Skeletal muscle cell (primary cell): Measurements from ENCODE around the gene ANO7.
"Not testable (repeated sequence)": the region's sequence is repeated elsewhere in the genome, so short reads cannot be mapped to it uniquely, and the experiment has no call there.

ENCODE experiments used
- DNase-seq: peaks from one replicate; pipeline ENCODE4 v3.0.0-alpha.2; 2010; ENCODE audit warnings: low read depth
- H3K4me3 ChIP-seq: 2 replicates; pipeline ENCODE4 v1.5.1; 2011; ENCODE audit warnings: low read depth, mild to moderate bottlenecking, control low read depth, low read length, moderate library complexity

Gene ANO7

DNA sequence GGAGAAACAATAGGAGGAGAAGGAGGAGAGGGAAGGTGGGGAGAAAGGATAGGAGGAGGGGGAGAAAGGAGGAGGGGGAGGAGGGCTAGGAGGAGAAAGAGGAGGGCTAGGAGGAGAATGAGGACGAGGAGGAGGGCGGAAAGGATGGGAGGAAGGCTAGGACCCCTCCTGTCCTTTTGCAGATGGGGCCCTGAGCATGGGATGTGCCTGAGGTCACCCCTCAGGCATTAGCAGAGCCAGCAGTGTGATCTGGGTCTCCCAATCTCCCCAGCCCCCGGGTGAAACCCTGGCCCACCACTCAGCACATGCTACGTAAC, 601 bp upstream of the ANO7 start:
- DNase-seq = no peak
- H3K4me3 ChIP-seq = no peak overlapping the region

DNA sequence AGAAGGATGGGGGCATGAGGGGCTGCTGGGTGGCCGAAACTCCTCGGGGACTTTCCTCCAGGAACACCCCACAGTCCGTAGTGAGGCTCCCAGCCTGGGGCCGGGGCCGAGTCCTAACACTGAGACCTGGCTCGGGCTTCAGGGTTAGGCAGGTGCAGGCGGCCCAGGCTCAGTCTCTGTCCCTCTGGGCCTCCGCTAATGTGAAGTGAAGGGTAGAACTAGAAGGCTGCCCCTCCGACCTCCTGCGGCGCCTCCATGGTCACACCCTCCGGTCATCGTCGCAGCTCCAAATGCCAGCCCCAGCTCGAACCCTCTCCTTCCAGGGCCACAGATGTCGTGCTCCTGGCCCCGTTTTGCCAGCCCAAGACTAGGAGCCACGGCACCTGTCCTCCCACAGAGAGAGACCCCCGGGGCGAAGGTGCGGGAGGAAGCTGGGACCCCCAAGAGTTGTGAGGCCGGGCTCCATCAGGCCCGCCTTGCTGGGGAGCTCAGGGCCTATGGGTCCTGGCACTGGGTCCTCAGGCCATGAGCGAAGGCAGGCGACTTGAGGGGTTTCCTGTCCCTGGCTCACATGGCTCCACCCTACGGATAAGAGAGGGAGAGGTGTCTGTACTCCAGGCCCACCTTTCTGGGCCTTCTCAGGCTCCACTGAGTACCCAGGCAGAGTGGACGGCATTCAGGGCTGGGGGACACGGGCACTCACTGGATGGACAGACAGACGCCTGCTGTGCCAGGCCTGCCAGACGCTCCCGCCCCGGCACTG, 797 bp downstream of the ANO7 start:
- H3K4me3 ChIP-seq = no peak overlapping the region
- no peak for DNase-seq

DNA sequence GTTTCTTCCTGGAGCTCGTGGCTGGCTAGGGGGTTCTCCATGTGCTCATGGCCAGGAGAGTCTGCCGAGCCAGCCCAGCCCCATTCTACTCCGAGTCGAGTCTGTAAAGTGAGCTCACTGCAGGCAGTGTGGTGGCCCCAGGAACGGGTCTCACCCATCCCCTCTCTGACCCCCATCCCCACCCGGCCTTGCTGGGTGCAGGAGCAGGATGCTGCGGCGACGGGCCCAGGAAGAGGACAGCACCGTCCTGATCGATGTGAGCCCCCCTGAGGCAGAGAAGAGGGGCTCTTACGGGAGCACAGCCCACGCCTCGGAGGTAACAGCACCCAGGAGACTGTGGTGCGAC, 1.4 kb downstream of the ANO7 start:
- H3K4me3 ChIP-seq = no peak overlapping the region
- DNase-seq = no peak

DNA sequence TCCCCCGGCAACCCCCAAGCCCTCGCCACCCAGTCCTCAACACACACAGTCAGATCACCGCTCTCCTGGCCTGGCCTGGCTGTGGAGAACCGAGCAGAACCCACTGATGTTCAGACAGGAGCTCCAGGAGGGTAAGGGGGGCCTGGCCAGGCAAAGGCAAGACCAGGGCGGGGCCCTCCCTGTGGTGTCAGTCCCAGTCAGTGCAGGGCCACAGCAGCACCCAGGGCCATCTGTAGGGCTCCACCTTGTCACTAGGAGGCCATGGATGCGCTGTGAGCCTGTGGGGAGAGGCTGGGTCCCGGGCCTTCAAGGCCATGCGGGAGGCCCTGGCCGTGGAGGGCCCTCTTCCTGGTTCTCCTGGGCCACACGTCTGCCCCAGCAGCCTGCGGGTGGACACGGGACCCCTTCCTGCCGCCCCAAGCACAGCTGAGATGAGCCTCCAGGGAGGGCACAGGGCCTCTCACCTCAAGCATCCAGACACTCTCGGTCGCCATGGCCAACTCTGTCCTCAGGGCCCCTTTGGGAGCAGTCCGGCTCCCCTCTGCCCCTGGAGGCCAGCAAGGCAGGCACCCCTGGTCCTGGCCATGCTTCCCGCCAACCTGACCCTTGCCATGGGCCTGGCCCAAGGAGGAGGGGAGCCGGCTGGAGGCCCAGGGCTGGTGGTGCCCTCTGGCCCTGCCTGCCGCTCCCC, 2.0 kb downstream of the ANO7 start:
- no peak for DNase-seq

DNA sequence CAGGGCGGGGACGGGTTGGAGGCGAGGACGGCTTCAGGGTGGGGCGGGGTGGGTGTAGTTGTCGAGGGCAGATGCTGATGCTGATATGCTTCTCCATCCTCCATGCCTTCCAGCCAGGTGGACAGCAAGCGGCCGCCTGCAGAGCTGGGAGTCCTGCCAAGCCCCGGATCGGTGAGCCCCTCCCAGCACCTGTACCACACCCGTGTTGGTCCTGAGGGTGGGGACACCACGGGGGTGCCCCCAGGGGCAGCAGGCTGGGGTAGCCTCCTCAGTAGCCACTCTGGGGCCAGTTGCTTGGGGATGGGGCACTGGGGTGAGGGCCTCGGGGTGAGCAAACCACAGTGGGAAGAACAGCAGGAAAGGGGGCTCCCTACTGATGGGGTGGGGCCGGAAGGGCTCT, 2.6 kb downstream of the ANO7 start:
- no peak for DNase-seq
- H3K4me3 ChIP-seq = no peak overlapping the region

More for the DNA sequence above, 2.0 kb downstream of the ANO7 start:
- no peak overlapping the region for H3K4me3 ChIP-seq

DNA sequence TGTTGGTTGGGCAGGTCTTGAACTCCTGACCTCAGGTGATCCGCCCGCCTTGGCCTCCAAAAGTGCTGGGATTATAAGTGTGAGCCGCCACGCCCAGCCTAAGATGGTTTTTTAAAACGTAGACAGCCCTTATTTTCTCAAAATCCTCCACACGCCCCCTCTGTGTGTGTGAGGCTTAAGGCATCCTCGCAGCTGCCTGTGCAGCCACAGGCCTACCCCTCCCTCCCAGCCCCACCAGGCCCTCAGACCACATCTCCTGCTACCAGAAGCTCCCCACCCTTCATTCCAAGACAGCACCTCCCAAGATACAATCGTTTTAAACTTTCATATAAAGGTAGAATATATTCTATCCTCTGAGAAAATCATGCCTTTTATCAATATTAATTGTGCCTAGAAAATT, 4.8 kb downstream of the ANO7 start:
- DNase-seq = no peak
- no peak overlapping the region for H3K4me3 ChIP-seq

DNA sequence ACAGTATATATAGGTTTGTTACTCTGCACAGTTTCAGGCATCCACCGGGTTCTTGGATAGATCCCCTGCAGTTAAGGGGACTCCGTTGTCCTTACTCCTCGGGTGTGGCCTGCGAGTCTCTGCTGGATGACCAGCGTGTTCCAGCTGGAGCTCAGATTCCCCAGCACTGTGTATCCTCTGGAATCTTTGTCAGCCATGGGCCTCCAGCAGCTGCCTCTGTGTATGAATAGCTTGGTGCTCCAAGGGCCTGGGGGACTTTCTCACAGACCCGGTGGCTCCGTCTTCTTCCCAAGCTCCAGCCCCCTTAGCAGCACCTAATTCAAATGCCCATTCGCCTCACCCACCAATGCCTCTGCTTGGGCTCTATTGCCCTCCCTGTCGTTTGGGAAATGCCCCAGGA, 6.3 kb downstream of the ANO7 start:
- H3K4me3 ChIP-seq = no peak overlapping the region
- no peak for DNase-seq

DNA sequence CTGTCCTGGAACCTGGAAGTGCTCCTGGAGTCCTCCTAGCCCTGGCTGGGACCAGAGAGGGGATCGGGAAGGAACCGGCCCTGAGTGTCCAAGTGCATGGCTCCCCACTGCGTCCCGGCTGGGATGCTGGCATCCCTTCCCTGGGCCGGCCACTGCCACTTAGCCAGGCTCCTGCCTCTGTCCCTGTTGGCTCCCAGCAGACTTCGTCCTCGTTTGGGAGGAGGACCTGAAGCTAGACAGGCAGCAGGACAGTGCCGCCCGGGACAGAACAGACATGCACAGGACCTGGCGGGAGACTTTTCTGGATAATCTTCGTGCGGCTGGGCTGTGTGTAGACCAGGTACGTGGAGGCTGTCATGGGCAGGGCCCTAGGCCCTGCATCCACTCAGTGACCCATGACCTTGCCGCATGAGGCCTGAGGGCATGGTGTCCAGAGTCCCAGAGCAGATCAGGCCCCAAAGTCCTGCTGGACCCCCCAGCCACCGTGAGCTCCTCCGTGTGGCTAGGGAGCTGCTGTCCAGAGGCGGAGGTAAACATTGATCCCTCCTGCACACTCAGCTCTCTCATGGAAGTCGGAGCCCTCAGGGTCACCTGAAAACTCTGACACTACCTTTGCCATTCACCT, 7.1 kb downstream of the ANO7 start:
- H3K4me3 ChIP-seq = no peak overlapping the region
- no peak for DNase-seq

DNA sequence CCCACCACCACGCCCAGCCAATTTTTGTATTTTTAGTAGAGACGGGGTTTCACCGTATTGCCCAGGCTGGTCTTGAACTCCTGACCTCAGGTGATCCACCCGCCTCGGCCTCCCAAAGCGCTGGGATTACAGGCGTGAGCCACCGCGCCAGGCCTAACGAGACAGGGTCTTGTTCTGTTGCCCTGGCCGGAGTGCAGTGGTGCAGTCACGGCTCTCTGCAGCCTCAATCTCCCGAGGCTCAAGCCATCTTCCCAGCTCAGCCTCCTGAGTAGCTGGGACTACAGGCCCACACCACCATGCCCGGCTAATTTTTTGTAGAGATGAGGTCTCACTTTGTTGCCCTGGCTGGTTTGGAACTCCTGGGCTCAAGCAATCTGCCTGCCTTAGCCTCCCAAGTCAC, 8.8 kb downstream of the ANO7 start:
- not testable (repeated sequence) for H3K4me3 ChIP-seq, DNase-seq

DNA sequence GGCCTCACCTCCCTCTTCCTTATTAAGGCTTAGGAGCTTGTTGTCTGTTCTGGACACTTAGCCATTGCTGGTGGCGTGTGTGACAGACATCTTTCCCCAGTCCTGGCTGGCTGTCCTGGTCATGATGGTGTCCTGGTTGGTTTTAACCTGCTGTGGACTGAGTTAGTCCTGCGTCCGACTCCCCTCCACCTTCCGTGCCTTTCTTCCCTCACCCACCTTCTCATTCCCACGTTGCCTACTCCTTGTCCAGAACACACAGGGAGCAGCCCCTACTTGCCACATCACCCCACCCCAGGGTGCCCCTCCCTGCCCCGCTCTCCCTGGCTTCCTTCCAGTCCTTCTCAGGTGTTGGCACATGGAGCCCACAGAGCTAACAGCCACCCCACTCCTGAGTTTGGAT, 9.5 kb downstream of the ANO7 start:
- no peak for DNase-seq
- no peak overlapping the region for H3K4me3 ChIP-seq

DNA sequence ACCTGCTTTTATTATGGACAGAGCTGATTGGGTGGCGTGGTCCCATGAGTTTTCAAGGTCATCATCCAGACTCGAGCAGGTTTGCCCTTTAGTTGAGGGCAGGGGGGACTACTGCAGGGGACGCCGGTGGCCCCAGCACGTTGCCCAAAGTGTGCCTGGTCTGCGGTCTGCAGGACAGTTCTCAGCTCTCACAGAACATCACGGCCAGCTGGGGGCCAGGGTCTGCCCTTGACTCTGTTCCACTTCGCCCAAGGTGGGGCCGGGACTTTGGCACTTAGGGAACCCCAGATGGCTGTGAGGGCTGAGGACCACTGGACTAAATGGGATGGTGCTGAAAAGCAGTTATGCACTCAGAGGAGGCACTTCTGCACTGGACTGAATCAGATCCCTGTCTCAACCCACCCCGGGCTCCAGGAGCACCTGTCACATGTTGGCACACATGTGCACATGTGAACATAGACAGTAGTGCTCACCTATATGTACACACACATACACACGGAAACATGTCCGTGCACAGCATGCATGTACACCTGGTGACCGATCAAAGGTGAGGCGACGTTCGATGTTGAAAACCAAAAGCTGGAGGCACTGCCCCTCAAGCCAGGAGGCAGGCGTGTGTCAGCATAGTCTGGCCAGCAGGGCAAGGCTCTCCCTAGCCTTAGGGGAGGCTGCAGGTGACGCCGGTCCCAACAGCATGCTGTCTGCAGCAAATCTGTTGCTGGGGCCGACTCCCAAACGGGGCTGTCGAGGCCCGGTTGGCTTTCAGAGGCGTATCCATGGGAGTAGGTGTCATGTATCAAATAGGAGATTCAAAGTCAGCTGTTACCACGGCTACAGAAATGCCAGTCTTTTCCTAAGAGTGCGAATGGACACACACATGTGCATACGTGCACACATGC, 10.2 kb downstream of the ANO7 start:
- H3K4me3 ChIP-seq = no peak overlapping the region
- no peak for DNase-seq

DNA sequence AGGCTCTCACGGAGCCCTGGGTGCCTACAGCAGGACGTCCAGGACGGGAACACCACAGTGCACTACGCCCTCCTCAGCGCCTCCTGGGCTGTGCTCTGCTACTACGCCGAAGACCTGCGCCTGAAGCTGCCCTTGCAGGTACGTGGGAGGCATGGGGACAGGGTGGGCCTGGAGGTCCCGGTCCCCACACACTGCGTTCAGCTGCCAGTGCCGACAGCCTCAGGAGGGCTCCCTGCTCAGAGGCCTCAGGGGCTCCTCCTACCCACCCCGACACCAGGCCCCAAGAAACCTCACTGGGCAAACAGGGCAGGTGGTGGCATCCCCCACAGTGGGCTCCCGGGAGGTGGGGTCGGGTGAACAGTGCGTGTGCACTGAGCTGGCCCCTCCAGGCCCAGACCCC, 10.8 kb downstream of the ANO7 start:
- H3K4me3 ChIP-seq = no peak overlapping the region
- DNase-seq = no peak

DNA sequence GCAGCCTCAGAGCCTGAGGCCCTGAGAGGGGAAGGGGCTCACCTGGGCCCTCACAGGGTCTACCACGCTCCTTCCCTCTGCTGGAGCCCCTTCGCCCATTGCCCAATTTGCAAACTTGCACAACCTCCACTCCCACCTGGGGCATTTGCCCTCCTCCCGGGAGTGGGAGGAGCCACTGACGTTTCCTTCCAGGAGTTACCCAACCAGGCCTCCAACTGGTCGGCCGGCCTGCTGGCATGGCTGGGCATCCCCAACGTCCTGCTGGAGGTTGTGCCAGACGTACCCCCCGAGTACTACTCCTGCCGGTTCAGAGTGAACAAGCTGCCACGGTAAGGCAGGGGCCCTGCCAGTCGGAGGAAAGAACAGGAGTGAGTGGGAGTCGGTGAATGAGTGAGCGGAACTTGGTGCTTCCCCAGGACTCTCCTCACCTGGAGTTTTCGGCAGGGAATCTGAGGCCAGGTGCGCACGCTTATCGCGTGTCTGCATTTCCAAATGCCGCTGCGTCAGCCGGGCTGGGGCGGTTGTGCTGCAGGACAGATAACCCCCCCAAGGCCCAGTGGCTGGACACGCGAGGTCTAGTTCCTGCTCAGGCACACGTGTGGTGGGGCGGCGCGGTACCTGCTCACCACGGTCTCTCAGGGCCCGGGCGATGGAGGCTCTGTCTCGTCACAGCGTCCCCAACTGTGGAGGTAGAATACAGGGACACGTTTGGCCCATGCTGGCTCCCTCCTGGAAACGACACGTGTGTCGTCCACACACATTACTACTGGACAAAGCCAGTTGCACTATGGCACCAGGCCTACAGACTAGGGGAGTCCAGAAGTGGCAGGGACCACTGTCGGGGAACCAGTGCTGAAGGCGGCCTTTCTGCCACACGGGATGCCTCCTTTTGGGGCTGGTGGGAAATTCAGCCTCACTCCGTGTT, 11.7 kb downstream of the ANO7 start:
- DNase-seq = no peak
- H3K4me3 ChIP-seq = no peak overlapping the region

DNA sequence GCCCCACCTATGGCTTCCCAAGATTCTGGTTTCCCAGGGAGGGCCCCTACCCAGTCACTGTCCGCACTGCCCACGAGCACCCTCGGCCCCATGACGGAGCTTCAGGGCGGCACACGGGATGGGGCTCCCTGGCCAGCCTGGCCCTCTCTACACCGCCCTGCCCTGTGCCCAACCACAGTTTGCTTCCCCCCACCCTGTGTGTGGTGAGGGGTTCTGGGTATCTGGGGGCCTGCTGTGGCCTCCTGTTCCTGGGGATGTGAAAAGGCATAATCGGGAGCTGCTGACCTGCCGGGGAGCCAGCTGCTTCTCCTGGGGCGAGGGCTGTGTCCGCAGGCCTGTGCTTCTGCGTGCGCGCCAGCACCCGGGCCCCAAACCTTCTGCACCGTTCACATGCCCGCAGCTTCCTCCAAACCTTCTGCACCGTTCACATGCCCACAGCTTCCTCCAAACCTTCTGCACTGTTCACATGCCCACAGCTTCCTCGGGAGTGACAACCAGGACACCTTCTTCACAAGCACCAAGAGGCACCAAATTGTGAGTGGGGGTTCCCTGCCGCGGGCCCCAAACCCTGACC, 12.4 kb downstream of the ANO7 start:
- DNase-seq = no peak
- H3K4me3 ChIP-seq = no peak overlapping the region

DNA sequence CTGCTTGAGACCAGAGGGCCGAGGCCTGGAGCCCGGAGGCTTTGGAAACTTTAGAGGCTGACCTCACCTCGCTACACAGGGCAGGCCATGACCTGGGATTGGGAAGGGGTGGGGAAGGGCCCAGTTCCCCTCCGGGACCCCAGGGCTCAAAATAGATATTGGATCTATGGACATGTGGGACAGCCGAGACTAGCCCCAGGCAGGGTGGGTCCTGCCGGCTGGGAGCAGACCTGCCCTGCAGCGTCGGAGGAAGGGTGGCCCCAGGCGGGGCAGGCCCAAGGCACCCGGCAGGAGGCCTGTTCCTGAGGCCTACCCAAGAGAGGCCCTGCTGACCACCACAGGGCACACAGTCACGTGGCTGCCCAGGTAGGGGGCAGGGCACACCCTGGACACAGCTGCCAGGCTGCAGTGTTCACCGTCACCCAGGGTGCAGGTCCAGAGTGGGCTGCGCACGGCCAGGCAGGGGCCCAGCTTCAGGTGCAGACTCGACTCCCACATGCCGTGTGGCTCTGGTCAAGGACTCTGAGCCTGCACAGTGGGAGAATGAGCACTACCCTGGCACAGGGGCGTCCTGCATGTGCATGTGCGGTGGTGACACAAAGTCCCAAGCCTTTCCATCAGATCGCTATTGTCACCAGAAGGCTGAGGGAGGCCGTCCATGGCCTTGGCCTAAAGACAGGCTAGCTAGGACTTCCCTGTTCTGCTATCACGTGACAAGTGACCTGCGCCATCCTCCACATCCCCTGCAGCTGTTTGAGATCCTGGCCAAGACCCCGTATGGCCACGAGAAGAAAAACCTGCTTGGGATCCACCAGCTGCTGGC, 13.2 kb downstream of the ANO7 start:
- no peak for DNase-seq
- no peak overlapping the region for H3K4me3 ChIP-seq

DNA sequence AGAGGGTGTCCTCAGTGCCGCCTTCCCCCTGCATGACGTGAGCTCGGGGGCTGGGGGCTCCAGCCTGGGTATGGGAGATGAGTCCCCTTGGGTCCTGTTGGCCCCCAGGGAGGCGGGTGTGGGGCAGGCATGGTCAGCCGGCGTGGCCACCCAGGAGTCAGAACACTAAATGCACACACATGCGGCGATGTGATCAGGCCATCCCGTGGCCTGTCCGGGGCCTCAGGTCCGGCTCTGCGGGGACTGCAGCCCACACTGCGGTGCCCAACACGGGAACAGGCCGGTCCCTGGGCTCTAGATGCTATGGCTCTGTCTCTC, 13.8 kb downstream of the ANO7 start:
- no peak for DNase-seq

DNA sequence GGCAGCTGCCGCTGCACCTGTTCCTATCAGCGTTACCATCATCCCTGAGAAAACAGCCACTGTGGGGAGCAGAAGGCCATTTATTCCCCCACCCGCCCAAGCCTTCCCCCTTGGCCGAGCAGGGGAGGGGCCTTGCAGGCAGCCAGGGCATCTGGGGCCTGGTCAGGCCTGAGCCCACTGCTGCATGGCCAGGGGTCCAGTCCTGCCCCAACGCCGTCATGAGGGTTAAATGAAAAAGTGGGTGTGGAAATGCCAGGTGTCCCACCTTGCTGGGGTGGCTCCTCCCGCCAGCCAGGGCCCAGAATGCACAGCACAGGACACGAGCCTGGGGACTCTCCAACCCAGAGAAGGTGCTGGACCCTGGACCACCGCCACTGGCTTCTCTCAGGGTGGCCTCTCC, 14.2 kb downstream of the ANO7 start:
- H3K4me3 ChIP-seq = no peak overlapping the region
- DNase-seq = no peak

More for the DNA sequence above, 13.8 kb downstream of the ANO7 start:
- no peak overlapping the region for H3K4me3 ChIP-seq
